K562 (cell line): ENCODE results near the gene LRRC4C. TPM values are rescaled to one million over a fixed set of nuclear protein-coding genes. Genes with fewer than 3 reads are reported as not detected.

Experiments
- ATAC-seq: fragments of 200-7000 bp; cut with Tn5 transposase; 3 replicates; pipeline ENCODE4 v1.9.1; 2020; ENCODE audit warnings: moderate library complexity
- BruUV-seq: library from RNA; stranded (reverse); fragments of 400-500 nt; replicated peaks from 2 replicates; lab custom pipeline; 2021; lab: Mats Ljungman, UMichigan
- CTCF ChIA-PET: fragments of 300-600 bp; formaldehyde crosslinking; extraction: SDS; loops from one replicate; lab custom pipeline; 2021; ENCODE audit warnings: low intra/inter-chr PET ratio; lab: Yijun Ruan, JAX
- POLR2A ChIA-PET: fragments of 300-600, 350-650 bp; sonication (Branson Sonifier 250); formaldehyde crosslinking; extraction: SDS; loops from one replicate; lab custom pipeline; 2021; ENCODE audit warnings: antibody characterized with exemption, inconsistent platforms; lab: Yijun Ruan, JAX
- DNase-seq, 4 experiments: peaks; one replicate each; pipeline versions ENCODE4 v3.0.0 to v3.0.0-alpha.2; 2011 to 2018; ENCODE audit warnings: low spot score in 3 of 4, mixed read lengths in 3 of 4; ENCODE audit errors: extremely low read depth in 1 of 4
- FAIRE-seq: peaks from 2 replicates; lab custom pipeline; 2011; peaks lifted over from hg19 to GRCh38; lab: Jason Lieb, UNC
- H2AFZ ChIP-seq: 2 replicates; pipeline ENCODE4 v1.6.0; 2011; ENCODE audit warnings: low read depth, low read length, control low read depth, inconsistent platforms
- H3K27ac ChIP-seq: fragments of 200-600 bp; 3 replicates; pipeline ENCODE4 v1.8.0; 2011; ENCODE audit warnings: low read depth, mild to moderate bottlenecking, control low read depth, inconsistent platforms, low read length, moderate library complexity, mixed read lengths; ENCODE audit errors: extremely low read depth
- H3K27me3 ChIP-seq, 2 experiments: fragments of 300-600 bp in 1 of 2; 2 replicates in 1 of 2; 3 replicates in 1 of 2; pipeline versions ENCODE4 v1.6.0 to v1.8.0; 2011; ENCODE audit warnings: inconsistent platforms in 2 of 2, low read length in 2 of 2, mild to moderate bottlenecking in 1 of 2, mixed read lengths in 1 of 2, moderate library complexity in 1 of 2; ENCODE audit not compliant: control insufficient read depth in 2 of 2, insufficient read depth in 2 of 2
- H3K36me3 ChIP-seq: fragments of 300-600 bp; 3 replicates; pipeline ENCODE4 v1.8.0; 2011; ENCODE audit warnings: mild to moderate bottlenecking, low read length, inconsistent platforms; ENCODE audit not compliant: control insufficient read depth, insufficient read depth
- H3K4me1 ChIP-seq, 2 experiments: fragments of 200-600 bp in 1 of 2; replicated peaks in 1 of 2; 2 replicates in 1 of 2; 3 replicates in 1 of 2; pipeline versions ENCODE4 v1.5.1 to v1.8.0; 2011; ENCODE audit warnings: inconsistent platforms in 2 of 2, low read length in 2 of 2, mild to moderate bottlenecking in 1 of 2, mixed read lengths in 1 of 2, moderate library complexity in 1 of 2; ENCODE audit not compliant: control insufficient read depth in 2 of 2, insufficient read depth in 2 of 2
- H3K4me2 ChIP-seq: 2 replicates; pipeline ENCODE4 v1.6.1; 2011; ENCODE audit warnings: low read length, control low read depth, inconsistent platforms, mixed read lengths; ENCODE audit not compliant: insufficient read depth
- H3K4me3 ChIP-seq: fragments of 200-600 bp; sonication (generic), shearing (Covaris generic); 2 replicates; pipeline ENCODE4 v1.5.1; 2016; ENCODE audit warnings: control low read depth, inconsistent platforms
- H3K79me2 ChIP-seq: fragments of 200-600 bp; 3 replicates; pipeline ENCODE4 v1.8.0; 2011; ENCODE audit warnings: low read length, inconsistent platforms; ENCODE audit not compliant: control insufficient read depth, insufficient read depth
- H3K9ac ChIP-seq, 2 experiments: 2 replicates each; pipeline versions ENCODE4 v1.6.0 to v1.6.1; 2011; ENCODE audit warnings: low read depth in 2 of 2, low read length in 2 of 2, control low read depth in 1 of 2, inconsistent platforms in 1 of 2, mild to moderate bottlenecking in 1 of 2, mixed read lengths in 1 of 2; ENCODE audit not compliant: insufficient read depth in 1 of 2
- H3K9me1 ChIP-seq: one replicate; pipeline ENCODE4 v1.6.0; 2011; ENCODE audit warnings: inconsistent platforms, mild to moderate bottlenecking, low read length, moderate library complexity; ENCODE audit not compliant: control insufficient read depth, insufficient read depth
- H3K9me3 ChIP-seq: replicated peaks from 2 replicates; pipeline ENCODE4 v1.5.1; 2011; ENCODE audit warnings: low read depth, low read length, inconsistent platforms; ENCODE audit not compliant: control insufficient read depth, insufficient read depth
- H4K20me1 ChIP-seq: replicated peaks from 2 replicates; pipeline ENCODE4 v1.6.1; 2011; ENCODE audit warnings: low read length, inconsistent platforms, mixed read lengths; ENCODE audit not compliant: control insufficient read depth, insufficient read depth
- ARNT ChIP-seq, 2 experiments: fragments of 450-650 bp; IDR thresholded peaks; 2 replicates each; pipeline ENCODE4 v1.6.1; 2016; ENCODE audit warnings: mild to moderate bottlenecking in 1 of 2
- CBX5 ChIP-seq: IDR thresholded peaks from 2 replicates; pipeline ENCODE4 v1.6.1; 2014; ENCODE audit warnings: low read depth, borderline replicate concordance
- ETS2 ChIP-seq: IDR thresholded peaks from 2 replicates; pipeline ENCODE4 v1.6.1; 2016; ENCODE audit warnings: borderline replicate concordance, missing genetic modification characterization, mild to moderate bottlenecking, moderate library complexity, missing compliant biosample characterization; ENCODE audit not compliant: poor library complexity, severe bottlenecking
- HDAC6 ChIP-seq: IDR thresholded peaks from 2 replicates; pipeline ENCODE4 v1.6.1; 2012; ENCODE audit warnings: low read depth, mild to moderate bottlenecking, control low read depth, inconsistent platforms, low read length, moderate library complexity
- PPARD ChIP-seq: fragments of 250-450 bp; sonication (Bioruptor Pico); IDR thresholded peaks from 2 replicates; pipeline ENCODE4 v1.8.0; 2022; ENCODE audit warnings: inconsistent platforms, mild to moderate bottlenecking, moderate library complexity
- SMAD1 ChIP-seq: fragments of 150-350 bp; IDR thresholded peaks from 2 replicates; pipeline ENCODE4 v1.6.1; 2014; ENCODE audit warnings: low read length, low read depth; ENCODE audit not compliant: partially characterized antibody
- SRF ChIP-seq, 2 experiments: fragments of 250-450, 450-650 bp in 1 of 2; sonication (Bioruptor Pico) in 1 of 2; sonication (generic) in 1 of 2; formaldehyde crosslinking; IDR thresholded peaks; 2 replicates each; pipeline versions ENCODE4 v1.5.0 to v1.5.1; 2020 to 2022; ENCODE audit warnings: mild to moderate bottlenecking in 1 of 2, missing genetic modification reagents in 1 of 2
- WGBS: fragments of 100-300 bp; shearing (Covaris generic); methylation state at CpG from one replicate; pipeline ENCODE4 v1.1.6; 2016; ENCODE audit warnings: low coverage, mixed read lengths; ENCODE audit not compliant: insufficient coverage; ENCODE audit errors: missing lambda C conversion rate; 5-methylcytosine and 5-hydroxymethylcytosine counted together
- in situ Hi-C: fragments of 300-500 bp; cut with MboI; formaldehyde crosslinking; loops from 4 replicates; pipeline ENCODE4 v1.15.0; 2018; ENCODE audit warnings: inconsistent platforms, mixed read lengths
- intact Hi-C: fragments of 100-400 bp; cut with micrococcal nuclease; formaldehyde crosslinking; loops from 2 replicates; pipeline ENCODE4 v1.14.2; 2022
- polyA plus RNA-seq, 8 experiments: library from polyadenylated mRNA; depleted of rRNA in 4 of 8; stranded (reverse) in 5 of 8; unstranded in 3 of 8; fragments of >200 nt; fragmentation: Nextera tagmentation in 2 of 8; fragmentation: Illumina TruSeq in 1 of 8; extraction: Ambion mirVana in 2 of 8; extraction: Trizol in 1 of 8; gene quantifications; 2 replicates each; pipeline versions ENCODE4 v1.2.1 to v1.2.3, GENCODE V29; 2011 to 2014; ENCODE audit warnings: inconsistent platforms in 1 of 8, missing spikeins in 1 of 8
- total RNA-seq, 7 experiments: library from RNA; depleted of rRNA in 6 of 7; stranded (reverse); fragments of >200 nt in 6 of 7; fragmentation: Illumina TruSeq in 2 of 7; extraction: Trizol in 2 of 7; gene quantifications; 2 replicates each; pipeline versions ENCODE4 v1.2.1 to v1.2.3, GENCODE V29; 2011 to 2021; ENCODE audit warnings: low replicate concordance in 1 of 7
- TF ChIP-seq, protein P1 (sequence below): fragments of 250-450 bp; sonication (Bioruptor Pico); IDR thresholded peaks from 2 replicates; pipeline ENCODE4 v1.4.0; 2020; ENCODE audit warnings: mild to moderate bottlenecking
- TF ChIP-seq, protein P2 (sequence below): sonication (generic); formaldehyde crosslinking; IDR thresholded peaks from 2 replicates; pipeline ENCODE4 v1.8.1; 2023; ENCODE audit warnings: mild to moderate bottlenecking, missing genetic modification reagents
- TF ChIP-seq, protein P3 (sequence below): fragments of 250-450 bp; sonication (Bioruptor Pico); IDR thresholded peaks from 2 replicates; pipeline ENCODE4 v1.8.0; 2021; ENCODE audit warnings: moderate library complexity, mild to moderate bottlenecking, inconsistent platforms

LRRC4C gene
- total and polyA plus RNA-seq, 9 of the 15 experiments (the other 6 are each of a cell fraction or from before 2014, with no cell fraction given): not detected

DNA sequence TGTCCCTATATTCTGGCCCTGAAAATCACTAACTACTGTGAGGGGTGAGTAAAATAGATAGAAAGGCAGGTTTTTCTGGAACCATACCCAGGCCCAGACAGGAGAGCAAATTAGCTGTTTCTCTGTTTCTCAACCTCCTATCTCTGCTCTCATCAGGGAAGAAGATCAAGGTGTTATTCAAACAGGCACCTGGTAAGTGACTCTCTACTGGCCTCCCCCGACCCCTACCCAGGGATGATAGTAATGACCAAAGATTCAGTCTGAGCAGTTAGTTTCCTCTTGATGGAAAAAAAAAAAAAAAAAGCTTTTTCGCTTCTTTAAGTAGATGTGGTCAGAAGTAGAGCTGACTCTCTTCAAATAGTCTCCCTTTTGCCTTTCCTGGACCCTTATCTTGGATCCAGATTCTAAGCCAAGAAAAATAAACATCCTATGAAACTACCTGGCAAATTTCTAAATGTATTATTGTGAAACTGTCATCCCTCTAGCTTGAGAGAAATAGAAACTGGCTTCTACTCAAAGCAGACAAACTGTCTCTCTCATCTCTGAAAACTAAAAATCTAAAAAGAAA is 9.9 kb downstream of the LRRC4C start:
- no peak overlapping the region for H3K4me2 ChIP-seq
- no peaks in the 10 kb centered on the region for H3K9me3 ChIP-seq
- intact Hi-C loops (no loop called here), in situ Hi-C loops (loop anchor here (25.0 kb wide), 1 partner anchor 1838 kb away; no protein-coding TSS in a partner anchor)
- no peak for ATAC-seq
- no TSS peak for BruUV-seq
- POLR2A ChIA-PET: interaction anchor here (0.6 kb wide), 1 partner anchor 1060 kb away, joined by 5 read pairs; no protein-coding TSS in a partner anchor
- no peaks in the 10 kb centered on the region for H4K20me1 ChIP-seq
- WGBS: 0% methylated on average over 1 of the region's 2 CpGs
- DNase-seq: no peak
- no peak overlapping the region for H2AFZ ChIP-seq
- H3K36me3 ChIP-seq: no peaks in the 10 kb centered on the region
- no peaks in the 10 kb centered on the region for H3K9me1 ChIP-seq
- H3K27me3 ChIP-seq: no peaks in the 10 kb centered on the region
- H3K27ac ChIP-seq: no peak overlapping the region
- H3K4me3 ChIP-seq: no peak overlapping the region
- FAIRE-seq: no peak
- CTCF ChIA-PET: no interaction called here
- TF ChIP-seq SRF (CRISPR knock-in tag; IDR thresholded peaks at IDR 0.05) (no peak), ARNT (IDR thresholded peaks at IDR 0.05) (no peak), CBX5 (no peak), HDAC6 (no peak), PPARD (CRISPR knock-in tag) (no peak), ETS2 (tag) (no peak), SMAD1 (no peak)
- TF ChIP-seq, protein P1, sequence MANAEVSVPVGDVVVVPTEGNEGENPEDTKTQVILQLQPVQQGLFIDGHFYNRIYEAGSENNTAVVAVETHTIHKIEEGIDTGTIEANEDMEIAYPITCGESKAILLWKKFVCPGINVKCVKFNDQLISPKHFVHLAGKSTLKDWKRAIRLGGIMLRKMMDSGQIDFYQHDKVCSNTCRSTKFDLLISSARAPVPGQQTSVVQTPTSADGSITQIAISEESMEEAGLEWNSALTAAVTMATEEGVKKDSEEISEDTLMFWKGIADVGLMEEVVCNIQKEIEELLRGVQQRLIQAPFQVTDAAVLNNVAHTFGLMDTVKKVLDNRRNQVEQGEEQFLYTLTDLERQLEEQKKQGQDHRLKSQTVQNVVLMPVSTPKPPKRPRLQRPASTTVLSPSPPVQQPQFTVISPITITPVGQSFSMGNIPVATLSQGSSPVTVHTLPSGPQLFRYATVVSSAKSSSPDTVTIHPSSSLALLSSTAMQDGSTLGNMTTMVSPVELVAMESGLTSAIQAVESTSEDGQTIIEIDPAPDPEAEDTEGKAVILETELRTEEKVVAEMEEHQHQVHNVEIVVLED (CRISPR knock-in tag): no peak
- TF ChIP-seq, protein P2, sequence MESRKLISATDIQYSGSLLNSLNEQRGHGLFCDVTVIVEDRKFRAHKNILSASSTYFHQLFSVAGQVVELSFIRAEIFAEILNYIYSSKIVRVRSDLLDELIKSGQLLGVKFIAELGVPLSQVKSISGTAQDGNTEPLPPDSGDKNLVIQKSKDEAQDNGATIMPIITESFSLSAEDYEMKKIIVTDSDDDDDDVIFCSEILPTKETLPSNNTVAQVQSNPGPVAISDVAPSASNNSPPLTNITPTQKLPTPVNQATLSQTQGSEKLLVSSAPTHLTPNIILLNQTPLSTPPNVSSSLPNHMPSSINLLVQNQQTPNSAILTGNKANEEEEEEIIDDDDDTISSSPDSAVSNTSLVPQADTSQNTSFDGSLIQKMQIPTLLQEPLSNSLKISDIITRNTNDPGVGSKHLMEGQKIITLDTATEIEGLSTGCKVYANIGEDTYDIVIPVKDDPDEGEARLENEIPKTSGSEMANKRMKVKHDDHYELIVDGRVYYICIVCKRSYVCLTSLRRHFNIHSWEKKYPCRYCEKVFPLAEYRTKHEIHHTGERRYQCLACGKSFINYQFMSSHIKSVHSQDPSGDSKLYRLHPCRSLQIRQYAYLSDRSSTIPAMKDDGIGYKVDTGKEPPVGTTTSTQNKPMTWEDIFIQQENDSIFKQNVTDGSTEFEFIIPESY (CRISPR knock-in tag): no peak
- TF ChIP-seq, protein P3, sequence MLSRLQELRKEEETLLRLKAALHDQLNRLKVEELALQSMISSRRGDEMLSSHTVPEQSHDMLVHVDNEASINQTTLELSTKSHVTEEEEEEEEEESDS (CRISPR knock-in tag): no peak
- no peaks in the 10 kb centered on the region for H3K4me1 ChIP-seq
- no peaks in the 10 kb centered on the region for H3K79me2 ChIP-seq
- no peak overlapping the region for H3K9ac ChIP-seq
